ENCODE results near the gene LSAMP.

DNA sequence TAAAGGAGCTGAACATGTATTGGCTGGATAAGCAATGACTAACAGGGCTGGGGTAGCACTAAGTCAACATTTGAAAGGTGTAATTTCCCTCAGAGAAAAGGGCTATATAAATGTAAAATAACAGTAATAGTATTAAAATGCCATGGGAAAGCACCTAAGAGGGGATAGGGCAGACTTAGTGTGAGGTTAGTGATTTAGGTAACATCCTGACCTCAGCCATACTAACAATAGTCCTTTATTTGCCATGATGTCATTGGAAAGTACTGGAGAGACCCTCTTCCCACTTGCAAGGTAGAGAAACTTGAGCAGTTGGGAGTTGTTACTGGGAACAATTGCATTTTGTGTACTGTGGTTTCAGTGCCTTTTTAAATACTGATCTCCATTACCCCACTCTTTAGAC lies 103.4 kb downstream of the LSAMP start:
- TF ChIP-seq CREB1 (IDR thresholded peaks at IDR 0.05): no peak
- no peak for TF ChIP-seq PHF8 (conservative IDR thresholded peaks at IDR 0.05; ENCODE audit: low read depth, low read length)
- TF ChIP-seq, protein P1, sequence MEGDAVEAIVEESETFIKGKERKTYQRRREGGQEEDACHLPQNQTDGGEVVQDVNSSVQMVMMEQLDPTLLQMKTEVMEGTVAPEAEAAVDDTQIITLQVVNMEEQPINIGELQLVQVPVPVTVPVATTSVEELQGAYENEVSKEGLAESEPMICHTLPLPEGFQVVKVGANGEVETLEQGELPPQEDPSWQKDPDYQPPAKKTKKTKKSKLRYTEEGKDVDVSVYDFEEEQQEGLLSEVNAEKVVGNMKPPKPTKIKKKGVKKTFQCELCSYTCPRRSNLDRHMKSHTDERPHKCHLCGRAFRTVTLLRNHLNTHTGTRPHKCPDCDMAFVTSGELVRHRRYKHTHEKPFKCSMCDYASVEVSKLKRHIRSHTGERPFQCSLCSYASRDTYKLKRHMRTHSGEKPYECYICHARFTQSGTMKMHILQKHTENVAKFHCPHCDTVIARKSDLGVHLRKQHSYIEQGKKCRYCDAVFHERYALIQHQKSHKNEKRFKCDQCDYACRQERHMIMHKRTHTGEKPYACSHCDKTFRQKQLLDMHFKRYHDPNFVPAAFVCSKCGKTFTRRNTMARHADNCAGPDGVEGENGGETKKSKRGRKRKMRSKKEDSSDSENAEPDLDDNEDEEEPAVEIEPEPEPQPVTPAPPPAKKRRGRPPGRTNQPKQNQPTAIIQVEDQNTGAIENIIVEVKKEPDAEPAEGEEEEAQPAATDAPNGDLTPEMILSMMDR (IDR thresholded peaks at IDR 0.05; ENCODE audit: control extremely low read depth in 1 of 3, insufficient read depth in 1 of 3, low read depth in 1 of 3, low read length in 3 of 3): no peak
- TF ChIP-seq SP2 (IDR thresholded peaks at IDR 0.05; ENCODE audit: low read length): no peak
- TF ChIP-seq CEBPB (IDR thresholded peaks at IDR 0.05; ENCODE audit: low read depth, low read length): no peak
- no peak for TF ChIP-seq POLR2A (IDR thresholded peaks at IDR 0.05; ENCODE audit: control extremely low read depth in 1 of 2, low read depth in 2 of 2, low read length in 2 of 2)
- TF ChIP-seq RNF2 (IDR thresholded peaks at IDR 0.05; ENCODE audit: borderline replicate concordance, low read depth, low read length, missing control alignments, poor library complexity, severe bottlenecking): no peak
- no peak for TF ChIP-seq ZNF274 (IDR thresholded peaks at IDR 0.05; ENCODE audit: borderline replicate concordance, extremely low read depth, low read length)
- TF ChIP-seq EP300 (IDR thresholded peaks at IDR 0.05; ENCODE audit: borderline replicate concordance in 1 of 2, low read depth in 2 of 2, low read length in 2 of 2): no peak
- no peak for TF ChIP-seq EGR1 (IDR thresholded peaks at IDR 0.05; ENCODE audit: borderline replicate concordance, low read depth, low read length)
- TF ChIP-seq NANOG (IDR thresholded peaks at IDR 0.05; ENCODE audit: insufficient read depth, low read depth, low read length, poor library complexity, severe bottlenecking): no peak
- no peak for TF ChIP-seq SIRT6 (IDR thresholded peaks at IDR 0.05; ENCODE audit: low read length)

All from H1 (cell line).